Ovary (tissue), 9 donors: Measurements from ENCODE around the gene USH1G. TPM values are rescaled to one million over a fixed set of nuclear protein-coding genes. Genes with fewer than 3 reads are reported as not detected.

Experiments
- DNase-seq, 5 donors: peaks; one replicate each; pipeline ENCODE4 v3.0.0-alpha.2; 2019 to 2020
- H3K27ac ChIP-seq, 2 donors: fragments of 200-600 bp; one replicate each; pipeline versions ENCODE4 v1.5.1 to v1.8.0; 2019 to 2022
- H3K27me3 ChIP-seq: fragments of 200-600 bp; one replicate; pipeline ENCODE4 v1.8.0; 2022
- H3K36me3 ChIP-seq: fragments of 200-600 bp; sonication (generic); one replicate; pipeline ENCODE4 v1.5.1; 2019
- H3K4me1 ChIP-seq: one replicate; pipeline ENCODE4 v1.8.1; 2013; ENCODE audit warnings: mild to moderate bottlenecking, moderate library complexity; ENCODE audit not compliant: insufficient read depth
- H3K4me3 ChIP-seq: fragments of 200-600 bp; sonication (generic); one replicate; pipeline ENCODE4 v1.5.1; 2017
- H3K9me3 ChIP-seq, 2 donors: fragments of 200-600 bp in 1 of 2; sonication (generic) in 1 of 2; one replicate each; pipeline versions ENCODE4 v1.5.1 to v1.8.1; 2013 to 2019; ENCODE audit warnings: mild to moderate bottlenecking in 1 of 2, moderate library complexity in 1 of 2
- EP300 ChIP-seq: sonication (generic); formaldehyde crosslinking; IDR thresholded peaks from one replicate; pipeline ENCODE4 v1.6.1; 2017; ENCODE audit warnings: antibody characterized with exemption
- POLR2A ChIP-seq: fragments of 450-650 bp; IDR thresholded peaks from one replicate; pipeline ENCODE4 v1.6.1; 2017; ENCODE audit warnings: antibody characterized with exemption, mild to moderate bottlenecking, moderate library complexity
- WGBS, 3 donors: extraction: QIAGEN DNeasy Blood & Tissue Kit in 1 of 3; methylation state at CpG; one replicate each; pipeline versions ENCODE4 v1.1.5 to v1.1.7; 2013 to 2017; 5-methylcytosine and 5-hydroxymethylcytosine counted together
- intact Hi-C, 4 donors: fragments of 100-400 bp; cut with DNase I; formaldehyde crosslinking; loops; one replicate each; pipeline versions ENCODE4 v1.11.0 to v1.15.1; 2022 to 2023
- polyA plus RNA-seq, 2 donors: library from polyadenylated mRNA; stranded (reverse); fragments of 200-250 nt in 1 of 2; fragments of 350-450 nt in 1 of 2; fragmentation: Illumina TruSeq in 1 of 2; extraction: RNeasy Lipid Tissue Mini Kit (QIAGEN cat#74804) in 1 of 2; gene quantifications; one replicate each; pipeline ENCODE4 v1.2.3, GENCODE V29; 2013 to 2014
- total RNA-seq, 7 donors: library from RNA; depleted of rRNA in 2 of 7; stranded (reverse); fragments of >200 nt in 2 of 7; fragmentation: NEBNext Ultra II Directional in 3 of 7; extraction: Animal tissue kit (Norgen Biotek cat#: 25700) in 3 of 7; gene quantifications; one replicate each; pipeline versions ENCODE4 v1.1.0 to v1.2.4, GENCODE V29; 2016 to 2023
- TF ChIP-seq, protein P1 (sequence below), 3 donors: fragments of 450-650 bp in 2 of 3; fragments of 200-600 bp in 1 of 3; IDR thresholded peaks; one replicate each; pipeline versions ENCODE4 v1.5.1 to v1.8.0; 2016 to 2022; ENCODE audit warnings: antibody characterized with exemption in 3 of 3, mild to moderate bottlenecking in 1 of 3
- donor health status: DM: no; HTN: no; CAD: no; lungs with moderate emphysema.
- donor health status: DM: no; HTN: no; CAD: no.
- donor health status: Bipolar disorder and iron deficiency.
- donor health status: DM: yes; HTN: yes; CAD: no.
- donor health status: DM: no; HTN: no; CAD: no.
- donor health status: DM: yes; HTN: yes; CAD: no.

The USH1G gene
- total and polyA plus RNA-seq, 9 donors = 0.08 to 1.4 (median 0.61) TPM

DNA sequence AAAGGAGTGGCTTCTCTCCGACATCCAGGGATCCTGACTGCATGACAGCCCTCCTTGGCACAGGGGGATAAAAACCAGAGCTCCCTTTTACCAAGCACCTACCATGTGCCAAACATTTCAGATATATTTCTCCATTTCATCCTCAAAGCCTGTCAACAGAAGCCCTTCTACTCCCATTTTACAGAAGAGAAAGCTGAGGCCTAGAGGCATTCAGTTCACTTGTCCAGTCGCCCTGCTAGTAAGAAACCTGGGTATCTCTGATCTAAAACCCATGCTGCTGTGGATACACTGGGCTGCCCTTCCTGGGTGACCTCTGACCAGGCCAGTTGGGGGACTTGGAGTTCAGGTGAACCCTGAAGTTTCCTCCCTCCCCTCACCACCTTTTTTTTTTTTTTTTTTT, 44.4 kb downstream of the USH1G start:
- no peak for DNase-seq
- Histone ChIP-seq H3K27ac (no peak overlapping the region), H3K4me3 (no peak overlapping the region), H3K27me3 (no peaks in the 10 kb centered on the region), H3K36me3 (no peaks in the 10 kb centered on the region), H3K4me1 (no peaks in the 10 kb centered on the region), H3K9me3 (no peaks in the 10 kb centered on the region)
- TF ChIP-seq POLR2A = no peak
- no peak for TF ChIP-seq EP300
- TF ChIP-seq, protein P1, sequence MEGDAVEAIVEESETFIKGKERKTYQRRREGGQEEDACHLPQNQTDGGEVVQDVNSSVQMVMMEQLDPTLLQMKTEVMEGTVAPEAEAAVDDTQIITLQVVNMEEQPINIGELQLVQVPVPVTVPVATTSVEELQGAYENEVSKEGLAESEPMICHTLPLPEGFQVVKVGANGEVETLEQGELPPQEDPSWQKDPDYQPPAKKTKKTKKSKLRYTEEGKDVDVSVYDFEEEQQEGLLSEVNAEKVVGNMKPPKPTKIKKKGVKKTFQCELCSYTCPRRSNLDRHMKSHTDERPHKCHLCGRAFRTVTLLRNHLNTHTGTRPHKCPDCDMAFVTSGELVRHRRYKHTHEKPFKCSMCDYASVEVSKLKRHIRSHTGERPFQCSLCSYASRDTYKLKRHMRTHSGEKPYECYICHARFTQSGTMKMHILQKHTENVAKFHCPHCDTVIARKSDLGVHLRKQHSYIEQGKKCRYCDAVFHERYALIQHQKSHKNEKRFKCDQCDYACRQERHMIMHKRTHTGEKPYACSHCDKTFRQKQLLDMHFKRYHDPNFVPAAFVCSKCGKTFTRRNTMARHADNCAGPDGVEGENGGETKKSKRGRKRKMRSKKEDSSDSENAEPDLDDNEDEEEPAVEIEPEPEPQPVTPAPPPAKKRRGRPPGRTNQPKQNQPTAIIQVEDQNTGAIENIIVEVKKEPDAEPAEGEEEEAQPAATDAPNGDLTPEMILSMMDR (IDR thresholded peaks at IDR 0.05) = no peak
- intact Hi-C loops = no loop called here
- WGBS, 3 donors = 73 to 85% (median 80%) methylated on average over 2 of the region's 2 CpGs

DNA sequence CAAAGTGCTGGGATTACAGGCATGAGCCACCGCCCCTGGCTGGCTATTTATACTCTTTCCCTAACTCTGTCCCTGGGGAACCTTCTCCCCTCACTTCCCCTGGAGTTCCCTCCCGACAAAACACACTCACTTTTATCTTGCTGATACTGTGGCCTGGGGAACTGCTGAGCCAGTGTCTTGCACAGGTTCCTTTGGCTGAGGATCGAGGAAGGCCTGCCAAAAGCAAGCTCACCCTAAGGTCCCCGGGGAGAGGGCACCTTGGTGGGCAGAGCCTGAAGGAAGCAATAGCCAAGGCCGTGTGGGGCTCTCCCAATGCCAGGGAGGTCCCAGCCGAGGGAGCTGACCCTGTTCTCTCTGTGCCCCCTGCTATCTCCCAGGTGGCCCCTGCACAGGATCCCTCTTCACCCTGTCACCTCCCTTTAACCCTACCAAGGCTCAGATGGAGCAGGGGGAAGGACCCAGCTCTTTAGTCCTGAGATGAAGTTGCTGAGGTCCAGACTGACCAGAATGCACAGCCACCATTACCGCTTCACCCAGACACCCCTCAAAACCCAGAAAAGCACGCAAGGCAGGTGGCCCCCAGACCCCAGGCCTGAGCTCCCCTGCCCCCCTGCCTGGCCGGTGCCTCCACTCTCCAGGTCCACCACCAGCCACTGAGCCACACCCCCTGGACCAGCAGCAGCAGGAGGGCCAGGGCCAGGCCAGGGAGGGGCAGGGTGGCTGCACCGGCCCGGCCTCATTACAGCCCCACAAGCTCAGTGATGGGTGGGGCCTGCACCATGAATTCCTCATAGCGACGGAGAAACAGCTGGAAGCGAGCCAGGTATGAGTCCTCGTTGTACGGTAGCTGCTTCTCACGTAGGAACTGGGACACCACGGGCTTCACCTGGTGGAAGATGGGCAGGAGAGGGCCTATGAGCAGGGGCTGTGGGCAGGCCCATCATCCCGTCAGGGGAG, 45.2 kb downstream of the USH1G start:
- Histone ChIP-seq H3K27ac (no peak overlapping the region), H3K36me3 (no peaks in the 10 kb centered on the region), H3K4me3 (no peak overlapping the region), H3K9me3 (no peaks in the 10 kb centered on the region), H3K4me1 (no peaks in the 10 kb centered on the region), H3K27me3 (no peaks in the 10 kb centered on the region)
- intact Hi-C loops = no loop called here
- WGBS, 3 donors = 17 to 25% (median 20%) methylated on average over 17 to 19 of the region's 19 CpGs
- peak in 4 of 5 donors; percentile 45 to 64 (median 49) for DNase-seq
- TF ChIP-seq, protein P1 (IDR thresholded peaks at IDR 0.05) = no peak
- TF ChIP-seq POLR2A (no peak), EP300 (no peak)

DNA sequence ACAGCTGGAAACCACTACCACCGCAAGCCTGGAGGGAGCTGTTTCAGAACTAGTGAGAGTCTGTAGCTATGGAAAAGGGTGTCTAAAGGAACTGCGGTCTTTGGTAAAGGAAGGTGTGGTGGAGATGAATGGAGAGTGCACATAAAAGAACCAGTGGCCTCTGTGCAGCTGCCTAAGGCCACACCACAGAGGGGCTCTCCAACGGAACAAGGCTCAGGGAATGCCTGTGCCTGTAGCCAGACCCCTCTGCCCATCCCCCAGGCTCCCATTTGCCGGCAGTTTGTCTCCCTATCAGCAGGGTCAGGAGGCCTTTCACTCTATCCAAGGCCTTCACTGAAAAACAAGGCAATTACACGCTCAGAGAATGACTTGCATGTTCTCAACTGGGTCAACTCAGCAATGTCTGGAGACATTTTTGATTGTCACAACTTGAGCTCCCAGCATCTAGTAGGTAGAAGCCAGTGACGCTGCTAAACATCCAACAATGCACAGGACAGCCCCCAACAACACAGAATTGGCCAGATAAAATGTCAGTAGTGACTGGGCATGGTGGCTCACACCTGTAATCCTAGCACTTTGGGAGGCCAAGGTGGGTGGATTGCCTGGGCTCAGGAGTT, 47.0 kb downstream of the USH1G start:
- intact Hi-C loops = no loop called here
- TF ChIP-seq, protein P1 (IDR thresholded peaks at IDR 0.05) = no peak
- TF ChIP-seq POLR2A = no peak
- no peak for TF ChIP-seq EP300
- 39 to 44% (median 44%) methylated on average over 6 of the region's 6 CpGs for WGBS, 3 donors
- Histone ChIP-seq H3K4me1 (peaks cover 10% of the 10 kb centered on the region), H3K27me3 (no peaks in the 10 kb centered on the region), H3K4me3 (no peak overlapping the region), H3K27ac (no peak overlapping the region), H3K9me3 (no peaks in the 10 kb centered on the region), H3K36me3 (no peaks in the 10 kb centered on the region)
- DNase-seq = no peak

DNA sequence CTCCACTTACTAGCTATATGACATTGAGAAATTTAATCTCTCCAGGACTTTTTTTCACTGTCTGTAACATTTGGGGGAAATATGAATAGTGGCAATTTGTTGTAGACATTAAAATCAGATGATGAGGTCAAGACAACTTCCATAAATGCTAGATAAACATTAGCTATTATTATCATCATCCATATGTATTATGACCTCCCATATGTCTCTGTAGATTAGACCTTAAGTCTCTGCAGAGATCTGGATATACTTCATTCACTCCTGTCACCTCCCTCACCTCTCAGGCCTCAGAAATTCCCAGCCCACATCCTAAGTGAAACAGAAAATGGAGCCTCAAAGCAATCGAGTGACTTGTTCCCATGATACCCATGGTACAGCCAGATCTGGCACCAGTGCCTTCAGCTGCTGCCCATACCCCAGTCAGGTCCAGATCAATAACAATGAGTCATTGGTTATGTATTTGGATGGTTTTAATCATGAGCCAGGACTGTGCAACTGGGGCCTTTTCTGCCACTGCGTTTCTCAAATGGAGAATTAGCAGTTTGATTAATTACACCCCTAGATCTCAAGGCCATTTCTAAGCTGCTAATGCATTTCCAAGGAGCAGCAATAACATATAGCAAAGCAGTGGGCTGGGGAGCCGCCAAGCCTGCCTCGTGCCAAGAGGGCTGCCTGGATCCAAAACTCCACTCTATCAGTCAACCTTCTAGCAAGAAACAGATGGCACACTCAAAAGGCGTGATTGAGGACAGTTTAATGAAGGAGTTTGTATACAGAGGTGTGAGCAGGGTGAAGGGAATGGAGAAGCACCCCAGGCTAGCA, 47.7 kb downstream of the USH1G start:
- Histone ChIP-seq H3K27ac (no peak overlapping the region), H3K4me3 (no peak overlapping the region), H3K9me3 (no peaks in the 10 kb centered on the region), H3K4me1 (peaks cover 10% of the 10 kb centered on the region), H3K27me3 (no peaks in the 10 kb centered on the region), H3K36me3 (no peaks in the 10 kb centered on the region)
- peak in 1 of 5 donors; percentile 41 for DNase-seq
- no peak for TF ChIP-seq EP300
- TF ChIP-seq POLR2A = no peak
- TF ChIP-seq, protein P1 (IDR thresholded peaks at IDR 0.05) = no peak
- 22 to 32% (median 23%) methylated on average over 5 of the region's 5 CpGs for WGBS, 3 donors
- intact Hi-C loops = no loop called here
